Gastrocnemius medialis (tissue), 4 donors: ENCODE data around the gene PLCZ1.

ENCODE experiments used
- CTCF ChIP-seq, 5 experiments: fragments of 450-650 bp in 3 of 5; fragments of 200-600 bp in 2 of 5; sonication (generic) in 2 of 5; IDR thresholded peaks in 4 of 5; conservative IDR thresholded peaks in 1 of 5; 1 replicate in 4 of 5; 2 replicates in 1 of 5; pipeline ENCODE4 v1.5.1; 2016 to 2019; ENCODE audit warnings: antibody characterized with exemption in 5 of 5, mild to moderate bottlenecking in 3 of 5, moderate library complexity in 3 of 5
- POLR2A ChIP-seq, 2 donors: fragments of 450-650 bp; IDR thresholded peaks; one replicate each; pipeline ENCODE4 v1.6.1; 2017; ENCODE audit warnings: antibody characterized with exemption in 2 of 2, mild to moderate bottlenecking in 2 of 2, moderate library complexity in 2 of 2

- no peak for TF ChIP-seq CTCF (IDR thresholded peaks at IDR 0.05 in 4 of 5, conservative IDR thresholded peaks at IDR 0.05 in 1 of 5)
- TF ChIP-seq POLR2A (IDR thresholded peaks at IDR 0.05) = no peak
These were observed 94.1 kb downstream of the PLCZ1 start for GRCh38 chr12:18643681-18644080.
